K562 (cell line): ENCODE data around the gene RPL29. TPM values are rescaled to one million over a fixed set of nuclear protein-coding genes. Genes with fewer than 3 reads are reported as not detected.
A peak's percentile ranks its signal among the peaks of the same experiment; 100 is the strongest.

Experiments
- CTCF ChIP-seq, 3 experiments: IDR thresholded peaks in 2 of 3; conservative IDR thresholded peaks in 1 of 3; 2 replicates each; pipeline ENCODE4 v1.5.1; 2011 to 2012; ENCODE audit warnings: low read length in 3 of 3, mild to moderate bottlenecking in 3 of 3, control low read depth in 2 of 3, improper control_type of control experiment in 1 of 3, inconsistent platforms in 1 of 3, low read depth in 1 of 3, mixed read lengths in 1 of 3, moderate library complexity in 1 of 3; ENCODE audit not compliant: insufficient read depth in 2 of 3
- CXXC5 ChIP-seq: fragments of 250-450 bp; sonication (Bioruptor Pico); IDR thresholded peaks from 2 replicates; pipeline ENCODE4 v1.8.0; 2022; ENCODE audit warnings: inconsistent platforms, mild to moderate bottlenecking, moderate library complexity
- ELF2 ChIP-seq: fragments of 250-450 bp; sonication (Bioruptor Pico); IDR thresholded peaks from 2 replicates; pipeline ENCODE4 v1.5.0; 2021; ENCODE audit warnings: mild to moderate bottlenecking
- L3MBTL2 ChIP-seq: fragments of 450-650 bp; IDR thresholded peaks from 2 replicates; pipeline ENCODE4 v1.6.1; 2016; ENCODE audit warnings: mild to moderate bottlenecking, moderate library complexity
- LCOR ChIP-seq: sonication (generic); formaldehyde crosslinking; IDR thresholded peaks from 2 replicates; pipeline ENCODE4 v1.8.0; 2022; ENCODE audit warnings: mild to moderate bottlenecking, missing genetic modification reagents
- MAZ ChIP-seq, 2 experiments: fragments of 450-650 bp in 1 of 2; sonication (generic) in 1 of 2; formaldehyde crosslinking; IDR thresholded peaks in 1 of 2; conservative IDR thresholded peaks in 1 of 2; 2 replicates each; pipeline versions ENCODE4 v1.4.0 to v1.5.0; 2020; ENCODE audit warnings: mild to moderate bottlenecking in 1 of 2, missing genetic modification reagents in 1 of 2
- MNT ChIP-seq, 2 experiments: fragments of 450-650 bp; conservative IDR thresholded peaks; 2 replicates each; pipeline ENCODE4 v1.6.1; 2017; ENCODE audit warnings: mild to moderate bottlenecking in 2 of 2, moderate library complexity in 2 of 2
- SMAD1 ChIP-seq: fragments of 150-350 bp; IDR thresholded peaks from 2 replicates; pipeline ENCODE4 v1.6.1; 2014; ENCODE audit warnings: low read length, low read depth; ENCODE audit not compliant: partially characterized antibody
- SPI1 ChIP-seq: IDR thresholded peaks from 2 replicates; pipeline ENCODE4 v1.6.1; 2011; ENCODE audit warnings: low read depth, low read length, control low read depth, borderline replicate concordance
- TARDBP ChIP-seq: fragments of 450-650 bp; IDR thresholded peaks from 2 replicates; pipeline ENCODE4 v1.6.1; 2016
- TCF7L2 ChIP-seq: fragments of 150-350 bp; IDR thresholded peaks from 2 replicates; pipeline ENCODE4 v1.6.1; 2016; ENCODE audit warnings: low read depth, mild to moderate bottlenecking, low read length, moderate library complexity
- USF1 ChIP-seq: sonication (generic); formaldehyde crosslinking; IDR thresholded peaks from 2 replicates; pipeline ENCODE4 v1.9.0; 2022; ENCODE audit warnings: mild to moderate bottlenecking, missing genetic modification reagents
- ZFX ChIP-seq: sonication (generic); formaldehyde crosslinking; IDR thresholded peaks from 2 replicates; pipeline ENCODE4 v1.8.0; 2022; ENCODE audit warnings: mild to moderate bottlenecking, missing genetic modification reagents, moderate library complexity
- ZNF592 ChIP-seq: fragments of 450-650 bp; IDR thresholded peaks from 2 replicates; pipeline ENCODE4 v1.6.1; 2017; ENCODE audit warnings: antibody characterized with exemption, mild to moderate bottlenecking
- ZNF655 ChIP-seq: fragments of 250-450 bp; sonication (Bioruptor Pico); IDR thresholded peaks from 2 replicates; pipeline ENCODE4 v1.5.0; 2021
- polyA plus RNA-seq, 8 experiments: library from polyadenylated mRNA; depleted of rRNA in 4 of 8; stranded (reverse) in 5 of 8; unstranded in 3 of 8; fragments of >200 nt; fragmentation: Nextera tagmentation in 2 of 8; fragmentation: Illumina TruSeq in 1 of 8; extraction: Ambion mirVana in 2 of 8; extraction: Trizol in 1 of 8; gene quantifications; 2 replicates each; pipeline versions ENCODE4 v1.2.1 to v1.2.3, GENCODE V29; 2011 to 2014; ENCODE audit warnings: inconsistent platforms in 1 of 8, missing spikeins in 1 of 8
- total RNA-seq, 7 experiments: library from RNA; depleted of rRNA in 6 of 7; stranded (reverse); fragments of >200 nt in 6 of 7; fragmentation: Illumina TruSeq in 2 of 7; extraction: Trizol in 2 of 7; gene quantifications; 2 replicates each; pipeline versions ENCODE4 v1.2.1 to v1.2.3, GENCODE V29; 2011 to 2021; ENCODE audit warnings: low replicate concordance in 1 of 7

Gene RPL29
- total and polyA plus RNA-seq, 9 of the 15 experiments (the other 6 are each of a cell fraction or from before 2014, with no cell fraction given), result 568 to 1,475 (median 1,104) TPM

GRCh38 chr3:52014613-52015012 lies 18.9 kb upstream of the RPL29 start (continued):
- TF ChIP-seq LCOR (CRISPR knock-in tag), result no peak
- 0 out of 4 replicates have a peak, but pooled peaks of 1 of the 2 experiments have one; percentile 19 for TF ChIP-seq MNT (conservative IDR thresholded peaks at IDR 0.05)
- no peak for TF ChIP-seq ZNF655 (CRISPR knock-in tag)
- TF ChIP-seq TCF7L2, result no peak
- TF ChIP-seq SPI1, result 0 out of 2 replicates have a peak, but pooled peaks have one; percentile 19
- peak; percentile 60 to 65 (median 62) for TF ChIP-seq CTCF (IDR thresholded peaks at IDR 0.05 in 2 of 3, conservative IDR thresholded peaks at IDR 0.05 in 1 of 3; ENCODE audit: insufficient read depth in 2 of 3, low read depth in 1 of 3, low read length in 3 of 3)
- TF ChIP-seq MAZ (CRISPR knock-in tag; conservative IDR thresholded peaks at IDR 0.05 in 1 of 2, IDR thresholded peaks at IDR 0.05 in 1 of 2), result 0 out of 4 replicates have a peak, but pooled peaks of 1 of the 2 experiments have one; percentile 28
- peak; percentile 41; the same call in 1 of the 2 replicates for TF ChIP-seq CXXC5 (CRISPR knock-in tag)
- TF ChIP-seq ZFX (CRISPR knock-in tag), result no peak
- 0 out of 2 replicates have a peak, but pooled peaks have one; percentile 55 for TF ChIP-seq ZNF592
- TF ChIP-seq L3MBTL2, result peak; percentile 43; the same call in 1 of the 2 replicates
- TF ChIP-seq USF1 (CRISPR knock-in tag), result 0 out of 2 replicates have a peak, but pooled peaks have one; percentile 18
- TF ChIP-seq ELF2, result no peak
- TF ChIP-seq SMAD1, result no peak
- no peak for TF ChIP-seq TARDBP
